H1 (cell line): ENCODE measurements around the gene RAD50. TPM values are rescaled to one million over a fixed set of nuclear protein-coding genes. Genes with fewer than 3 reads are reported as not detected.

Experiments
- BACH1 ChIP-seq: IDR thresholded peaks from 2 replicates; pipeline ENCODE4 v1.6.1; 2012; ENCODE audit warnings: low read length, improper control_type of control experiment
- CHD7 ChIP-seq: fragments of 300-600 bp; sonication (generic); IDR thresholded peaks from 2 replicates; pipeline ENCODE4 v1.7.1; 2012; ENCODE audit warnings: low read length, moderate library complexity, mild to moderate bottlenecking, inconsistent platforms; ENCODE audit not compliant: insufficient replicate concordance
- CTBP2 ChIP-seq: IDR thresholded peaks from 2 replicates; pipeline ENCODE4 v1.7.0; 2011; ENCODE audit warnings: borderline replicate concordance, mild to moderate bottlenecking, moderate library complexity, mixed read lengths, low read length; ENCODE audit not compliant: insufficient read depth, insufficient read length
- EGR1 ChIP-seq: IDR thresholded peaks from 2 replicates; pipeline ENCODE4 v1.6.1; 2011; ENCODE audit warnings: low read depth, low read length, borderline replicate concordance
- KDM1A ChIP-seq: fragments of 200-600, 300-600 bp; sonication (generic); IDR thresholded peaks from 2 replicates; pipeline ENCODE4 v1.7.1; 2016; ENCODE audit warnings: mild to moderate bottlenecking, low read length, borderline replicate concordance
- KDM4A ChIP-seq: IDR thresholded peaks from one replicate; pipeline ENCODE4 v1.7.1; 2012; ENCODE audit warnings: low read depth, mild to moderate bottlenecking, moderate library complexity, low read length, inconsistent platforms; ENCODE audit not compliant: severe bottlenecking
- RFX5 ChIP-seq: IDR thresholded peaks from 2 replicates; pipeline ENCODE4 v1.6.1; 2011; ENCODE audit warnings: low read depth, low read length, improper control_type of control experiment, borderline replicate concordance
- polyA plus RNA-seq, 7 experiments: library from polyadenylated mRNA; depleted of rRNA in 3 of 7; stranded (reverse) in 5 of 7; unstranded in 2 of 7; fragments of >200 nt in 5 of 7; fragments of 200-250 nt in 2 of 7; gene quantifications; 1 replicate in 5 of 7; 2 replicates in 1 of 7; 4 replicates in 1 of 7; pipeline versions ENCODE4 v1.2.1 to v1.2.3, GENCODE V29; 2011 to 2013; ENCODE audit warnings: missing spikeins in 2 of 7, mixed read lengths in 2 of 7
- total RNA-seq: library from RNA; stranded (reverse); fragmentation: NEBNext Ultra II Directional; extraction: Animal tissue kit (Norgen Biotek cat#: 25700); gene quantifications from 2 replicates; pipeline ENCODE4 v1.2.1, GENCODE V29; 2021

The RAD50 gene
- total and polyA plus RNA-seq, 2 of the 8 experiments (the other 6 are each of a cell fraction or from before 2014, with no cell fraction given), result 10.1 to 39.4 TPM

- TF ChIP-seq CHD7 (no peak), KDM1A (no peak), KDM4A (no peak), RFX5 (no peak), EGR1 (no peak), BACH1 (no peak), CTBP2 (no peak)
Measured at GRCh38 chr5:132526974-132527564, 29.7 kb upstream of the RAD50 start (continued).
